ENCODE results near the gene GIGYF2.

DNA sequence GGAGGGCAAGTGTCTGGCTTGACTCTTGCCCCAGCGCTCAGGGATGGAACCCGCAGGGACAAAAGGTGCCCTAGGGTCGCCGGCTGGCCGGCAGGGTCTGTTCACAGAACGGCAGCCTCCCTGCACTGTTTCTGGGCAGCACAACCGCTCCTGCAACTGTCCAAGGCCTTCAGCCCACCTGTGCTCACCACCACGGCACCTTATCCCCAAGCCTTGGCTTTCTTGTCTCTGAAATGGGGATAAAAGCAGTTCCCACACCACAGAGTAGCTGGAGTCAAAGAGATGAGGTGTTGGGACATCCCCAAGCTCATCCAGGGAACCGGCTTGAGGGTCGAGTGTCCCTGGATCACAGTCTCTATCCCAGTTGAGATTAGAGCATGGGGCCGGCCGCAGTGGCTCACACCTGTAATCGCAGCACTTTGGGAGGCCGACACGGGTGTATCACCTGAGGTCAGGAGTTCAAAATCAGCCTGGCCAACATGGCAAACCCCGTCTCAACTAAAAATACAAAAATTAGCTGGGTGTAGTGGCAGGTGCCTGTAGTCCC, 177.6 kb downstream of the GIGYF2 start:
- TF ChIP-seq, protein P1, sequence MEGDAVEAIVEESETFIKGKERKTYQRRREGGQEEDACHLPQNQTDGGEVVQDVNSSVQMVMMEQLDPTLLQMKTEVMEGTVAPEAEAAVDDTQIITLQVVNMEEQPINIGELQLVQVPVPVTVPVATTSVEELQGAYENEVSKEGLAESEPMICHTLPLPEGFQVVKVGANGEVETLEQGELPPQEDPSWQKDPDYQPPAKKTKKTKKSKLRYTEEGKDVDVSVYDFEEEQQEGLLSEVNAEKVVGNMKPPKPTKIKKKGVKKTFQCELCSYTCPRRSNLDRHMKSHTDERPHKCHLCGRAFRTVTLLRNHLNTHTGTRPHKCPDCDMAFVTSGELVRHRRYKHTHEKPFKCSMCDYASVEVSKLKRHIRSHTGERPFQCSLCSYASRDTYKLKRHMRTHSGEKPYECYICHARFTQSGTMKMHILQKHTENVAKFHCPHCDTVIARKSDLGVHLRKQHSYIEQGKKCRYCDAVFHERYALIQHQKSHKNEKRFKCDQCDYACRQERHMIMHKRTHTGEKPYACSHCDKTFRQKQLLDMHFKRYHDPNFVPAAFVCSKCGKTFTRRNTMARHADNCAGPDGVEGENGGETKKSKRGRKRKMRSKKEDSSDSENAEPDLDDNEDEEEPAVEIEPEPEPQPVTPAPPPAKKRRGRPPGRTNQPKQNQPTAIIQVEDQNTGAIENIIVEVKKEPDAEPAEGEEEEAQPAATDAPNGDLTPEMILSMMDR (IDR thresholded peaks at IDR 0.05), result no peak
- TF ChIP-seq POLR2A (IDR thresholded peaks at IDR 0.05) (no peak), POLR2AphosphoS5 (IDR thresholded peaks at IDR 0.05) (no peak)

Data from gastroesophageal sphincter (tissue), 3 donors.